Measurements from ENCODE around the gene SPDYE16. TPM values are rescaled to one million over a fixed set of nuclear protein-coding genes. Genes with fewer than 3 reads are reported as not detected.
"Not testable (repeated sequence)": the region's sequence is repeated elsewhere in the genome, so short reads cannot be mapped to it uniquely, and the experiment has no call there.

The SPDYE16 gene
- total RNA-seq = under 1 TPM; 0.22 to 0.71 TPM

- H3K27me3 Mint-ChIP-seq; DNase-seq; H3K27ac Mint-ChIP-seq; H3K4me3 Mint-ChIP-seq; H3K36me3 Mint-ChIP-seq; H3K9me3 Mint-ChIP-seq; POLR2A ChIA-PET; ATAC-seq (ENCODE audit: low read depth); H3K4me1 Mint-ChIP-seq: not testable (repeated sequence)
Measured at GRCh38 chr7:76543197-76543596, at the start of gene SPDYE16. Gene SPDYE16 (minus strand): TSS chr7:76543297. CDS start chr7:76541459, 1,838 bp downstream.

- H3K27me3 Mint-ChIP-seq; H3K4me3 Mint-ChIP-seq; POLR2A ChIA-PET; H3K27ac Mint-ChIP-seq; H3K9me3 Mint-ChIP-seq; DNase-seq; ATAC-seq (ENCODE audit: low read depth): not testable (repeated sequence)
- Mint-ChIP-seq H3K36me3 (peaks cover 20% of the 10 kb centered on the region), H3K4me1 (peaks cover 35% of the 10 kb centered on the region)
Measured at GRCh38 chr7:76592694-76593093, 49.6 kb upstream of the SPDYE16 start.

- Mint-ChIP-seq H3K4me1 (peaks cover 32% of the 10 kb centered on the region), H3K36me3 (peaks cover 20% of the 10 kb centered on the region)
- H3K9me3 Mint-ChIP-seq; H3K27me3 Mint-ChIP-seq; DNase-seq; H3K27ac Mint-ChIP-seq; POLR2A ChIA-PET; ATAC-seq (ENCODE audit: low read depth); H3K4me3 Mint-ChIP-seq: not testable (repeated sequence)
Measured at GRCh38 chr7:76591602-76592304, 48.7 kb upstream of the SPDYE16 start.

DNA sequence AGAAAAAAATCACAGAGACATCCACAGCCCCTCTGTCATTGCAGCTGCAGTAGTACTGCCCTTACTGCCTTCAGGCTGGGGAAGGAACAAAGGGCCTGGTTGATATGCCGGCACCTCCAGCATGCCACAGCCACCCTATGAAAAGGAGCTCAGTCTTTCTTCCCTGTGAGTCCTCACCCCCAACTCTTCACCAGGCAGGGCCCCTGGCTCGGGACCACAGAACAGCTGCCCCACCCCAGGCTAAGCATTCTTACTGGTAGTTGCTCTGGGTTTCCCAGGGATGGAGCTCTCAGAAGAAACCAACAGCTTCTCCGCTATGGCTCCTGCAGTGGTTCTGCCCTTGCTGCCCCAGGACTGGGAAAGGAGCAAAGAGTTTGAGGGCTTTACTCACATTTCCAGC is 47.9 kb upstream of the SPDYE16 start:
- H3K9me3 Mint-ChIP-seq; H3K4me3 Mint-ChIP-seq; H3K27me3 Mint-ChIP-seq; DNase-seq; POLR2A ChIA-PET; H3K27ac Mint-ChIP-seq; ATAC-seq (ENCODE audit: low read depth): not testable (repeated sequence)
- Mint-ChIP-seq H3K36me3 (peaks cover 21% of the 10 kb centered on the region), H3K4me1 (peaks cover 31% of the 10 kb centered on the region)

GRCh38 chr7:76588586-76588985 is 45.5 kb upstream of the SPDYE16 start:
- ATAC-seq (ENCODE audit: low read depth) = peak; percentile 31
- H3K9me3 Mint-ChIP-seq, POLR2A ChIA-PET, H3K27me3 Mint-ChIP-seq, H3K4me3 Mint-ChIP-seq, DNase-seq, H3K27ac Mint-ChIP-seq: not testable (repeated sequence)
- Mint-ChIP-seq H3K4me1 (peaks cover 26% of the 10 kb centered on the region), H3K36me3 (peaks cover 16% of the 10 kb centered on the region)

- ATAC-seq (ENCODE audit: low read depth); POLR2A ChIA-PET; H3K27ac Mint-ChIP-seq; H3K9me3 Mint-ChIP-seq; DNase-seq; H3K4me3 Mint-ChIP-seq; H3K36me3 Mint-ChIP-seq; H3K27me3 Mint-ChIP-seq: not testable (repeated sequence)
- H3K4me1 Mint-ChIP-seq = peaks cover 32% of the 10 kb centered on the region
Measured at GRCh38 chr7:76586585-76587315, 43.7 kb upstream of the SPDYE16 start.

DNA sequence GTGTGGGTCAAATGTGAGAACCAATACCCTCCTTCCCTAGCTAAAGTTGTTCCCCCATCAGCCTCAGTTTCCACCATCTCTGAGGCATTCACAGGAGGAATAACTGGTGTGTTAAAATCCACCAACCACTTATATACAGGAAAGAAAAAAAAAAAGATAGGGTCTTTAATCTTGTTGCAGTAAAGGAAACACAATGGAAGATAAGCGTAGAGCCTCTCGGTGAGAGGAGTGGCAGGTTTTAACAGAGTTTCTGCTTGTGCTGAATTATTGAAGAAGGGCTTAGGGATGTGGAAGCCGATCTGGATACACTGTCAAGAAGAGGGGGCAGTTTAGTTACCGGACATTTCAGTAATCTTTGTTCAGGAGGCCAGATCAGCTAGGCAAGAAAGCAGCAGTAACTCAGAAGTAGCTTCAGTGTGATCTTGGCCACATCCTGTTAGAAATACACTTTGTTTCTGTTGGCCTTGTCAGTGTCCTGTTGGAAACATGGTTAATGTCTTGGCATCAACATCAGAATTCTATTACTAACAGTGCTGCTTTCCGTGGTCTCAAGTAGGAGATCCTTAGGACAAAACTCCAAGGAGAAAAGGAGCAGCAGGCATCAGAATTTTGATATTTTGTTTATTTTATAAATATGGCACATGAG is 40.7 kb upstream of the SPDYE16 start:
- Mint-ChIP-seq H3K36me3 (peaks cover 11% of the 10 kb centered on the region), H3K4me1 (peaks cover 31% of the 10 kb centered on the region), H3K4me3 (peak overlapping the region; percentile 69), H3K27ac (peak overlapping the region; percentile 92)
- H3K27me3 Mint-ChIP-seq, POLR2A ChIA-PET, H3K9me3 Mint-ChIP-seq, DNase-seq: not testable (repeated sequence)
- ATAC-seq (ENCODE audit: low read depth) = peak; percentile 59

GRCh38 chr7:76582848-76583631 is 39.9 kb upstream of the SPDYE16 start:
- H3K4me3 Mint-ChIP-seq = peak overlapping the region; percentile 69
- H3K9me3 Mint-ChIP-seq, POLR2A ChIA-PET, DNase-seq, H3K27me3 Mint-ChIP-seq: not testable (repeated sequence)
- H3K27ac Mint-ChIP-seq = peak overlapping the region; percentile 92
- H3K4me1 Mint-ChIP-seq = peaks cover 26% of the 10 kb centered on the region
- peak; percentile 71 for ATAC-seq (ENCODE audit: low read depth)
- peaks cover 11% of the 10 kb centered on the region for H3K36me3 Mint-ChIP-seq

DNA sequence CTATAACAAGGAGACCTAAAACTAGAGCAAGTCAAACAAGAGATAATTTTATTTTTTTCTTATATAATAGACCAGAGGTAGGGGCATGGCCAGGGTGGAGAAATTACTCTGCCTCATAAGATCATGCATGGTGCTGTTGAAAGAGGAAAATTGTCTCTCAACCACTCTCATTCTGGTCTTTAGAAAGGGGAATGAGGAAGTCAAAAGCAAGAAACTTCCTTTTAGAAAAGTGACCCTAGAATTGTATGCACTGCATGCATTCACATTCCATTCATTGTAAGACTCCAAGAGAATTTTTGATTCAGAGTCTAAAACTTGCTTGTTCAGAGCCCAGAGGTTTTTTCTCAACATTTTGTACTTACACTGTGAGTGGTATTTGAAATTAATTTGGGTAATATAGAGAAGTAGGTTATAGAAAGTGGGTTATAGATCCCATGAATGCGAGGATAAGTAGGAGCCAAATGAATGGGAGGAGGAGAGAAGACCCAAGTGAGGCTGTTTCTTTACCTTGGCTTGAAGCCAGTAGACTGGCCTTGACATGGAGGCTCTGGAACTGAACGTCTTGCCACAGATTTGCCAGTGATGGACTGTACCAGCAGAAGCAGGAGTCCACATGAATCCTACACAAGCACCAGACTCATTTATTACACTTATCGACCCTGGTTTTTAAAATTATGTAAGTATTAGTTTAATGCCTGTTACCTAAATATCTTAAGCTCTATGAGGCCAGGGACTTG is 33.0 kb upstream of the SPDYE16 start:
- H3K27me3 Mint-ChIP-seq, H3K27ac Mint-ChIP-seq: not testable (repeated sequence)

GRCh38 chr7:76575431-76575830 is 32.3 kb upstream of the SPDYE16 start:
- H3K27ac Mint-ChIP-seq; ATAC-seq (ENCODE audit: low read depth); POLR2A ChIA-PET: not testable (repeated sequence)

More for the DNA sequence above, 33.0 kb upstream of the SPDYE16 start:
- H3K36me3 Mint-ChIP-seq; ATAC-seq (ENCODE audit: low read depth); H3K4me3 Mint-ChIP-seq; H3K4me1 Mint-ChIP-seq; POLR2A ChIA-PET; DNase-seq; H3K9me3 Mint-ChIP-seq: not testable (repeated sequence)

DNA sequence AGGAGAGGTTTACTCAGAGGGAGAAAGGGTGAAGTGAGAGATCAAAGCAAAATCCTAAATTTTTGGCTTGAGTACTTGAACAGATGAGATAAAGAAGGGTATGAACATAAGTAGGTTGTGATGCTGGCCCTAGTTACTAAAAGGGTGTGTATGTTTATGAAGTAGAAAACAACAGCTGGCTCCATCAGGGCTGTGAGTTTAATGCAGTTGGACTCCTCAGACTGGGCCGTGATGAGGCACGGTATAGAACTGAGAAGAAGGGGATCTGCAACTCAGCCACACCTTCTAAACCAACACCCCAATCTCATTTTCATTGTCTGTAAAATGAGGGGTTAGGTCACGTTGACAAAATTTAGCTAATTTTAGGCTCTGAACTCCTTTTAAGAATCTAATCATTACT is 29.2 kb upstream of the SPDYE16 start:
- ATAC-seq (ENCODE audit: low read depth); H3K4me1 Mint-ChIP-seq; H3K4me3 Mint-ChIP-seq; H3K27ac Mint-ChIP-seq; POLR2A ChIA-PET; H3K9me3 Mint-ChIP-seq; H3K27me3 Mint-ChIP-seq; DNase-seq: not testable (repeated sequence)
- H3K36me3 Mint-ChIP-seq = peaks cover 15% of the 10 kb centered on the region

More at GRCh38 chr7:76575431-76575830, 32.3 kb upstream of the SPDYE16 start:
- H3K36me3 Mint-ChIP-seq, H3K27me3 Mint-ChIP-seq, DNase-seq, H3K4me1 Mint-ChIP-seq, H3K9me3 Mint-ChIP-seq, H3K4me3 Mint-ChIP-seq: not testable (repeated sequence)

GRCh38 chr7:76570324-76570775 is 27.3 kb upstream of the SPDYE16 start:
- H3K4me1 Mint-ChIP-seq; H3K4me3 Mint-ChIP-seq; POLR2A ChIA-PET; H3K9me3 Mint-ChIP-seq; H3K27me3 Mint-ChIP-seq; DNase-seq; ATAC-seq (ENCODE audit: low read depth): not testable (repeated sequence)
- Mint-ChIP-seq H3K36me3 (peaks cover 22% of the 10 kb centered on the region), H3K27ac (peak overlapping the region; percentile 25)

All from activated naive CD8-positive, alpha-beta T cell treated with anti-CD3 and anti-CD28 coated beads, Interleukin-2, amount 10 ng/mL, durations not matched to agents 7 days and 5 days (primary cell).